Mesenchymal stem cell (in vitro differentiated cells and primary cell): ENCODE data around the gene ZFYVE9.

ENCODE experiments used
- DNase-seq: peaks from one replicate; pipeline ENCODE4 v3.0.0-alpha.2; 2013
- H2AFZ ChIP-seq: one replicate; pipeline ENCODE4 v1.6.1; 2013; ENCODE audit warnings: low read depth, mild to moderate bottlenecking, control low read depth, inconsistent platforms, low read length, moderate library complexity
- H2AK5ac ChIP-seq: 2 replicates; pipeline ENCODE4 v1.6.1; 2013; ENCODE audit warnings: low read length, moderate library complexity, mild to moderate bottlenecking, inconsistent platforms; ENCODE audit not compliant: severe bottlenecking
- H2BK120ac ChIP-seq: one replicate; pipeline ENCODE4 v1.6.1; 2013; ENCODE audit warnings: low read depth, mild to moderate bottlenecking, inconsistent platforms, low read length, moderate library complexity
- H2BK12ac ChIP-seq, 2 experiments: one replicate each; pipeline ENCODE4 v1.6.1; 2013; ENCODE audit warnings: inconsistent platforms in 2 of 2, low read length in 2 of 2, mild to moderate bottlenecking in 2 of 2, moderate library complexity in 2 of 2, control low read depth in 1 of 2
- H2BK15ac ChIP-seq: one replicate; pipeline ENCODE4 v1.6.1; 2013; ENCODE audit warnings: mild to moderate bottlenecking, low read depth, inconsistent platforms; ENCODE audit not compliant: poor library complexity, severe bottlenecking
- H2BK5ac ChIP-seq: 2 replicates; pipeline ENCODE4 v1.6.1; 2013; ENCODE audit warnings: low read depth, mild to moderate bottlenecking, low read length, control low read depth, inconsistent platforms; ENCODE audit not compliant: poor library complexity, severe bottlenecking
- H3K14ac ChIP-seq, 2 experiments: one replicate each; pipeline ENCODE4 v1.6.1; 2013; ENCODE audit warnings: inconsistent platforms in 2 of 2, low read length in 2 of 2, control low read depth in 1 of 2, mild to moderate bottlenecking in 1 of 2, moderate library complexity in 1 of 2
- H3K18ac ChIP-seq, 2 experiments: one replicate each; pipeline ENCODE4 v1.6.1; 2013; ENCODE audit warnings: inconsistent platforms in 2 of 2, low read length in 2 of 2, control low read depth in 1 of 2, low read depth in 1 of 2, mild to moderate bottlenecking in 1 of 2
- H3K23ac ChIP-seq, 2 experiments: one replicate each; pipeline ENCODE4 v1.6.1; 2013; ENCODE audit warnings: inconsistent platforms in 2 of 2, low read length in 2 of 2, mild to moderate bottlenecking in 2 of 2, moderate library complexity in 2 of 2, control low read depth in 1 of 2
- H3K27ac ChIP-seq: 2 replicates; pipeline ENCODE4 v1.5.1; 2013; ENCODE audit warnings: mild to moderate bottlenecking, moderate library complexity, low read length, control low read depth, inconsistent platforms; ENCODE audit not compliant: poor library complexity, severe bottlenecking
- H3K27me3 ChIP-seq, 2 experiments: 2 replicates each; pipeline versions ENCODE4 v1.6.1 to v1.7.0; 2013; ENCODE audit warnings: low read length in 2 of 2, mild to moderate bottlenecking in 2 of 2, moderate library complexity in 2 of 2, control low read depth in 1 of 2, inconsistent platforms in 1 of 2; ENCODE audit not compliant: control insufficient read depth in 1 of 2, insufficient read depth in 1 of 2
- H3K36me3 ChIP-seq, 2 experiments: 2 replicates each; pipeline versions ENCODE4 v1.6.1 to v1.7.0; 2013; ENCODE audit warnings: low read length in 2 of 2, control low read depth in 1 of 2, inconsistent platforms in 1 of 2, low read depth in 1 of 2, mild to moderate bottlenecking in 1 of 2; ENCODE audit not compliant: insufficient read depth in 2 of 2, control insufficient read depth in 1 of 2
- H3K4ac ChIP-seq, 2 experiments: one replicate each; pipeline ENCODE4 v1.6.1; 2013; ENCODE audit warnings: inconsistent platforms in 2 of 2, low read length in 2 of 2, mild to moderate bottlenecking in 2 of 2, moderate library complexity in 2 of 2, control low read depth in 1 of 2, low read depth in 1 of 2
- H3K4me1 ChIP-seq: 2 replicates; pipeline ENCODE4 v1.6.1; 2013; ENCODE audit warnings: low read depth, low read length, control low read depth; ENCODE audit not compliant: control insufficient read depth, insufficient read depth
- H3K4me2 ChIP-seq: 2 replicates; pipeline ENCODE4 v1.6.1; 2013; ENCODE audit warnings: low read length, mild to moderate bottlenecking, inconsistent platforms; ENCODE audit not compliant: poor library complexity, severe bottlenecking
- H3K4me3 ChIP-seq, 2 experiments: 2 replicates each; pipeline versions ENCODE4 v1.5.1 to v1.7.0; 2013; ENCODE audit warnings: low read length in 2 of 2, mild to moderate bottlenecking in 2 of 2, control low read depth in 1 of 2, low read depth in 1 of 2; ENCODE audit not compliant: insufficient read depth in 1 of 2
- H3K79me1 ChIP-seq: replicated peaks from 2 replicates; pipeline ENCODE4 v1.6.1; 2013; ENCODE audit warnings: mild to moderate bottlenecking, control low read depth, low read length, inconsistent platforms; ENCODE audit not compliant: poor library complexity, severe bottlenecking
- H3K9ac ChIP-seq: 2 replicates; pipeline ENCODE4 v1.7.0; 2013; ENCODE audit warnings: mild to moderate bottlenecking, low read length, moderate library complexity
- H3K9me3 ChIP-seq: 2 replicates; pipeline ENCODE4 v1.7.0; 2013; ENCODE audit warnings: mild to moderate bottlenecking, low read length; ENCODE audit not compliant: control insufficient read depth
- H4K8ac ChIP-seq: one replicate; pipeline ENCODE4 v1.6.1; 2013; ENCODE audit warnings: inconsistent platforms, mild to moderate bottlenecking, low read length, moderate library complexity
- H4K91ac ChIP-seq: one replicate; pipeline ENCODE4 v1.6.1; 2013; ENCODE audit warnings: mild to moderate bottlenecking, low read length, inconsistent platforms
- WGBS: methylation state at CpG from one replicate; pipeline ENCODE4 v1.1.7; 2013; ENCODE audit warnings: mixed read lengths; 5-methylcytosine and 5-hydroxymethylcytosine counted together

The ZFYVE9 gene

GRCh38 chr1:52210044-52210443 is 68.2 kb downstream of the ZFYVE9 start:
- Histone ChIP-seq H2BK120ac (no peak overlapping the region), H3K23ac (no peak overlapping the region), H2BK5ac (no peak overlapping the region), H2BK12ac (no peak overlapping the region), H2BK15ac (no peak overlapping the region), H2AFZ (no peak overlapping the region), H3K18ac (no peak overlapping the region), H2AK5ac (no peak overlapping the region), H3K79me1 (peaks cover 13% of the 10 kb centered on the region), H3K27me3 (no peaks in the 10 kb centered on the region), H4K8ac (no peak overlapping the region), H3K4me3 (no peak overlapping the region), H3K4me2 (no peak overlapping the region), H3K4ac (no peak overlapping the region), H3K9ac (no peak overlapping the region), H4K91ac (no peak overlapping the region), H3K14ac (no peak overlapping the region), H3K4me1 (no peaks in the 10 kb centered on the region), H3K36me3 (peaks cover 0 to 3% of the 10 kb centered on the region in 2 experiments), H3K27ac (no peak overlapping the region), H3K9me3 (no peaks in the 10 kb centered on the region)
- 92% methylated on average over 2 of the region's 3 CpGs for WGBS
- no peak for DNase-seq

DNA sequence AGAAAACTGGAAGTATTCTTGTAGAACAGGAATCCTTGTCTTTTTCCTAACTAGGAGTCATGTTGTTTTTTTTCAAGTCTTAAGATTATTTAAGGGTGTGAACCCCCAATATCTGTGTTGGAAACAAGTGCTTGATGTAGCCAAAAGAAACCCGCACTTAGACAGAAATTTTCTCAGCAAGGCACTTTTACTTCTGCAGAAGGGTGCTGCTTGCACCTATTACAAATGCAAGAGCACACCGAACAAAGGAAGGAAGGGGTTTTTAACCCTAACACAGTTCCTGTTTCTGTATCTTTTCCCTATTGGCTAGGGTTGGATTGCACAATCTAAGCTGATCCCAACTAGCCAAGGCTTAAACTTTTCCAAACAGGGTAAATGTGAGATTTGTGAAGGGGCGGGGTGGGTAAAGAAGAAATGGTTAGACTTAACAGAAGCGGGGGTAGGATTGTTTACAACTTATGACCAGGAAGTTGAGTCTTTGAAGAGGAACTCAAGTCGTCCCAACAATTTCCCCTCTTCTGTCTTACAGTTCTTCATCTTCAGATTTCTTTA is 75.1 kb downstream of the ZFYVE9 start:
- no peak overlapping the region for H2BK120ac ChIP-seq
- H4K8ac ChIP-seq, result no peak overlapping the region
- H3K79me1 ChIP-seq, result peaks cover 19% of the 10 kb centered on the region
- 100% methylated on average over 1 of the region's 5 CpGs for WGBS
- H3K27me3 ChIP-seq, result no peaks in the 10 kb centered on the region
- H3K4me2 ChIP-seq, result no peak overlapping the region
- H3K27ac ChIP-seq, result no peak overlapping the region
- no peak overlapping the region for H3K4ac ChIP-seq
- no peak overlapping the region for H2AK5ac ChIP-seq
- no peak overlapping the region for H2AFZ ChIP-seq
- no peak overlapping the region for H3K18ac ChIP-seq
- H3K9ac ChIP-seq, result no peak overlapping the region
- no peak for DNase-seq
- peak overlapping the region in 1 of 2 experiments; percentile 9 for H3K4me3 ChIP-seq
- H2BK15ac ChIP-seq, result no peak overlapping the region
- no peak overlapping the region for H4K91ac ChIP-seq
- H3K9me3 ChIP-seq, result peaks cover 36% of the 10 kb centered on the region
- H2BK12ac ChIP-seq, result no peak overlapping the region
- H3K36me3 ChIP-seq, result peaks cover 6 to 28% of the 10 kb centered on the region in 2 experiments
- no peak overlapping the region for H3K14ac ChIP-seq
- H3K4me1 ChIP-seq, result no peaks in the 10 kb centered on the region
- no peak overlapping the region for H2BK5ac ChIP-seq
- no peak overlapping the region for H3K23ac ChIP-seq

GRCh38 chr1:52225174-52225573 is 83.3 kb downstream of the ZFYVE9 start:
- H3K79me1 ChIP-seq, result peaks cover 24% of the 10 kb centered on the region
- H4K8ac ChIP-seq, result no peak overlapping the region
- H3K27ac ChIP-seq, result no peak overlapping the region
- H3K9me3 ChIP-seq, result peaks cover 14% of the 10 kb centered on the region
- H2BK12ac ChIP-seq, result no peak overlapping the region
- no peak overlapping the region for H3K4me2 ChIP-seq
- no peak overlapping the region for H2BK15ac ChIP-seq
- H4K91ac ChIP-seq, result no peak overlapping the region
- no peaks in the 10 kb centered on the region for H3K27me3 ChIP-seq
- no peak overlapping the region for H3K9ac ChIP-seq
- 96% methylated on average over 10 of the region's 10 CpGs for WGBS
- no peak overlapping the region for H2AFZ ChIP-seq
- peak; percentile 22 for DNase-seq
- no peaks in the 10 kb centered on the region for H3K4me1 ChIP-seq
- peaks cover 0 to 4% of the 10 kb centered on the region in 2 experiments for H3K36me3 ChIP-seq
- H3K4ac ChIP-seq, result no peak overlapping the region
- no peak overlapping the region for H2BK120ac ChIP-seq
- no peak overlapping the region for H3K18ac ChIP-seq
- H2BK5ac ChIP-seq, result no peak overlapping the region
- H3K23ac ChIP-seq, result no peak overlapping the region
- H2AK5ac ChIP-seq, result no peak overlapping the region
- H3K14ac ChIP-seq, result no peak overlapping the region
- H3K4me3 ChIP-seq, result no peak overlapping the region

GRCh38 chr1:52229494-52229893 is 87.6 kb downstream of the ZFYVE9 start:
- no peak overlapping the region for H2AK5ac ChIP-seq
- H3K14ac ChIP-seq, result no peak overlapping the region
- no peak overlapping the region for H3K27ac ChIP-seq
- no peak overlapping the region for H2BK12ac ChIP-seq
- no peak overlapping the region for H3K9ac ChIP-seq
- no peak overlapping the region for H2BK15ac ChIP-seq
- H4K8ac ChIP-seq, result no peak overlapping the region
- no peak overlapping the region for H2BK120ac ChIP-seq
- no peak overlapping the region for H3K18ac ChIP-seq
- 100% methylated on average over 1 of the region's 3 CpGs for WGBS
- no peak overlapping the region for H4K91ac ChIP-seq
- H3K4ac ChIP-seq, result no peak overlapping the region
- peaks cover 0 to 4% of the 10 kb centered on the region in 2 experiments for H3K36me3 ChIP-seq
- H3K79me1 ChIP-seq, result peaks cover 19% of the 10 kb centered on the region
- H2AFZ ChIP-seq, result no peak overlapping the region
- no peak for DNase-seq
- H3K9me3 ChIP-seq, result peaks cover 7% of the 10 kb centered on the region
- H3K23ac ChIP-seq, result no peak overlapping the region
- H3K27me3 ChIP-seq, result no peaks in the 10 kb centered on the region
- no peaks in the 10 kb centered on the region for H3K4me1 ChIP-seq
- H3K4me2 ChIP-seq, result no peak overlapping the region
- H2BK5ac ChIP-seq, result no peak overlapping the region
- H3K4me3 ChIP-seq, result no peak overlapping the region
